GM23248 (cell line): ENCODE results near the gene VPS35L. TPM values are rescaled to one million over a fixed set of nuclear protein-coding genes. Genes with fewer than 3 reads are reported as not detected.

Experiments used
- DNase-seq: peaks from one replicate; pipeline ENCODE4 v3.0.0-alpha.2; 2015
- H2AFZ ChIP-seq: fragments of 200-600 bp; sonication (generic); 2 replicates; pipeline ENCODE4 v1.6.1; 2016; ENCODE audit warnings: antibody characterized with exemption
- H3F3A ChIP-seq: fragments of 200-600 bp; sonication (generic); 2 replicates; pipeline ENCODE4 v1.6.1; 2016; ENCODE audit warnings: mild to moderate bottlenecking, antibody characterized with exemption, mixed run types; ENCODE audit not compliant: insufficient read depth
- H3K27ac ChIP-seq: fragments of 200-600 bp; sonication (generic); 2 replicates; pipeline ENCODE4 v1.5.1; 2016; ENCODE audit warnings: mild to moderate bottlenecking
- H3K27me3 ChIP-seq: fragments of 200-600 bp; sonication (generic); replicated peaks from 2 replicates; pipeline ENCODE4 v1.6.1; 2016; ENCODE audit warnings: mild to moderate bottlenecking; ENCODE audit not compliant: insufficient read depth
- H3K36me3 ChIP-seq: fragments of 200-600 bp; sonication (generic); 2 replicates; pipeline ENCODE4 v1.6.1; 2016; ENCODE audit warnings: low read depth, mild to moderate bottlenecking
- H3K4me1 ChIP-seq: fragments of 200-600 bp; sonication (generic); 2 replicates; pipeline ENCODE4 v1.6.1; 2016; ENCODE audit warnings: mild to moderate bottlenecking; ENCODE audit not compliant: insufficient read depth
- H3K4me2 ChIP-seq: fragments of 200-600 bp; sonication (generic); one replicate; pipeline ENCODE4 v1.6.1; 2016; ENCODE audit warnings: mild to moderate bottlenecking; ENCODE audit not compliant: unreplicated experiment
- H3K4me3 ChIP-seq: fragments of 200-600 bp; sonication (generic); 2 replicates; pipeline ENCODE4 v1.5.1; 2016; ENCODE audit warnings: mild to moderate bottlenecking
- H3K79me2 ChIP-seq: fragments of 200-600 bp; sonication (generic); 2 replicates; pipeline ENCODE4 v1.6.1; 2016; ENCODE audit warnings: mild to moderate bottlenecking; ENCODE audit not compliant: insufficient read depth
- H3K9ac ChIP-seq: fragments of 200-600 bp; sonication (generic); 2 replicates; pipeline ENCODE4 v1.6.1; 2016; ENCODE audit warnings: mild to moderate bottlenecking
- H3K9me2 ChIP-seq: fragments of 200-600 bp; sonication (generic); 2 replicates; pipeline ENCODE4 v1.6.1; 2016; ENCODE audit warnings: mixed run types, mild to moderate bottlenecking, moderate library complexity; ENCODE audit not compliant: insufficient read depth
- H3K9me3 ChIP-seq: fragments of 200-600 bp; sonication (generic); one replicate; pipeline ENCODE4 v1.6.1; 2017; ENCODE audit warnings: low read depth
- H4K20me1 ChIP-seq: fragments of 200-600 bp; sonication (generic); 2 replicates; pipeline ENCODE4 v1.6.0; 2016; ENCODE audit not compliant: insufficient read depth
- EZH2 ChIP-seq: fragments of 200-600 bp; sonication (generic); IDR thresholded peaks from 2 replicates; pipeline ENCODE4 v1.6.1; 2018; ENCODE audit warnings: antibody characterized with exemption, mild to moderate bottlenecking; ENCODE audit not compliant: insufficient read depth, poor library complexity, severe bottlenecking
- EZH2phosphoT487 ChIP-seq: fragments of 200-600 bp; sonication (generic); IDR thresholded peaks from 2 replicates; pipeline ENCODE4 v1.6.1; 2018; ENCODE audit warnings: antibody characterized with exemption, moderate library complexity, mild to moderate bottlenecking, low read depth; ENCODE audit not compliant: insufficient read depth
- WGBS, 2 experiments: methylation state at CpG; one replicate each; pipeline ENCODE4 v1.1.6; 2015 to 2017; ENCODE audit warnings: low lambda C conversion rate in 2 of 2, low coverage in 1 of 2; ENCODE audit errors: missing lambda C conversion rate in 2 of 2; 5-methylcytosine and 5-hydroxymethylcytosine counted together
- in situ Hi-C: fragments of 300-500 bp; cut with MboI; formaldehyde crosslinking; loops from 2 replicates; pipeline ENCODE4 v1.15.0; 2020
- polyA plus RNA-seq: library from polyadenylated mRNA; unstranded; fragments of >200 nt; fragmentation: Nextera tagmentation; extraction: Ambion mirVana; gene quantifications from 2 replicates; pipeline ENCODE4 v1.2.1, GENCODE V29; 2016
- total RNA-seq: library from RNA; depleted of rRNA; stranded (reverse); fragments of >200 nt; shearing (Covaris generic); gene quantifications from 2 replicates; pipeline ENCODE4 v1.2.3, GENCODE V29; 2014

Gene VPS35L
- total and polyA plus RNA-seq, 2 experiments from 2014 or later, result 19.9 to 58.2 TPM

DNA sequence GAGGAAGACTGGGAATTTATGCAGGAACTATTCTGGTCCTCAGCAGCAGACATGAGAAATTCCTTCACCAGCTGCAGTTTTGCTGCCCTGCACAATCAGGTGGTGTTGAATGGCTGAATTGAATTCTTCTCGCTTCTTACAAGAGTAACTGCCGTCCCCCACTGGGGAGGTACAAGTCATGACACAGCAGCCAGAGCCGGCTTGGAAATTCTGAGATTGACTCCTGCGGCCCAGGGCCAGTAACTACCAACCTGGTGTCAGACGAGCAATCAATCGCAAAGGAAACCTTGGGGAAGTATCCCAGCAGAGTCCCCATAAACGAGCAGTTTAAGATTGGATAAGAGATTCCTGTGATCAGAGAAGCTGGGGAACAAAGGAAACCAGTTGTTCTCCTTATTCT is 131.8 kb downstream of the VPS35L start:
- H3K9ac ChIP-seq, result no peak overlapping the region
- H3F3A ChIP-seq, result no peaks in the 10 kb centered on the region
- H3K4me1 ChIP-seq, result no peaks in the 10 kb centered on the region
- WGBS, 2 experiments, result 89 to 91% methylated on average over 7 of the region's 7 CpGs
- no peak for DNase-seq
- in situ Hi-C loops, result no loop called here
- no peak overlapping the region for H3K27ac ChIP-seq
- H3K9me2 ChIP-seq, result no peaks in the 10 kb centered on the region
- no peaks in the 10 kb centered on the region for H3K9me3 ChIP-seq
- no peaks in the 10 kb centered on the region for H3K27me3 ChIP-seq
- TF ChIP-seq EZH2phosphoT487, result no peak
- no peak for TF ChIP-seq EZH2
- peaks cover 10% of the 10 kb centered on the region; the same call in 1 of the 2 replicates for H3K36me3 ChIP-seq
- H2AFZ ChIP-seq, result no peak overlapping the region
- no peaks in the 10 kb centered on the region for H3K79me2 ChIP-seq
- no peak overlapping the region for H3K4me3 ChIP-seq
- H3K4me2 ChIP-seq, result no peak overlapping the region
- no peaks in the 10 kb centered on the region for H4K20me1 ChIP-seq

GRCh38 chr16:19688396-19689024 is 133.0 kb downstream of the VPS35L start:
- Histone ChIP-seq H3K27me3 (no peaks in the 10 kb centered on the region), H3K4me1 (no peaks in the 10 kb centered on the region), H3K79me2 (no peaks in the 10 kb centered on the region), H4K20me1 (no peaks in the 10 kb centered on the region), H3K4me3 (no peak overlapping the region), H3K4me2 (no peak overlapping the region), H3K27ac (no peak overlapping the region), H3F3A (no peaks in the 10 kb centered on the region), H3K36me3 (peaks cover 8% of the 10 kb centered on the region; the same call in 1 of the 2 replicates), H3K9me3 (no peaks in the 10 kb centered on the region), H3K9ac (no peak overlapping the region), H3K9me2 (no peaks in the 10 kb centered on the region), H2AFZ (no peak overlapping the region)
- WGBS, 2 experiments, result 89% methylated on average over 14 to 18 of the region's 18 CpGs
- in situ Hi-C loops, result no loop called here
- TF ChIP-seq EZH2, result no peak
- TF ChIP-seq EZH2phosphoT487, result no peak
- no peak for DNase-seq

DNA sequence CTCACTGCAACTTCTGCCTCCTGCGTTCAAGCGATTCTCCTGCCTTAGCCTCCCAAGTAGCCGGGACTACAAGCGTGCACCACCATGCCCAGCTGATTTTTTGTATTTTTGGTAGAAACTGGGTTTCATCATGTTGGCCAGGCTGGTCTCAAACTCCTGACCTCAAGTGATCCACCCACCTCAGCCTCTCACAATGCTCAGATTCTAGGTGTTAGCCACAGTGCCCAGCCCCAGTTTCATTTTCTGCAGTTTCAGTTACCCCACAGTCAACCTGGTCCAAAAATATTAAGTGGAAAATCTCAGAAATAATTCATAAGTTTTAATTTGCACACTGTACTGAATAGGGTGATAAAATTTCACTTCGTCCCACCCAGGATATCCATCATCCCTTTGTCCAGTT is 133.8 kb downstream of the VPS35L start:
- DNase-seq, result no peak
- no peaks in the 10 kb centered on the region for H3F3A ChIP-seq
- no peak overlapping the region for H2AFZ ChIP-seq
- TF ChIP-seq EZH2 (no peak), EZH2phosphoT487 (no peak)
- no peaks in the 10 kb centered on the region for H3K9me2 ChIP-seq
- H3K36me3 ChIP-seq, result peaks cover 8% of the 10 kb centered on the region; the same call in 1 of the 2 replicates
- no peak overlapping the region for H3K4me2 ChIP-seq
- no peaks in the 10 kb centered on the region for H3K27me3 ChIP-seq
- H3K4me1 ChIP-seq, result no peaks in the 10 kb centered on the region
- no peaks in the 10 kb centered on the region for H3K79me2 ChIP-seq
- no peaks in the 10 kb centered on the region for H3K9me3 ChIP-seq
- H3K9ac ChIP-seq, result no peak overlapping the region
- in situ Hi-C loops, result no loop called here
- 89 to 93% methylated on average over 5 of the region's 5 CpGs for WGBS, 2 experiments
- H3K27ac ChIP-seq, result no peak overlapping the region
- no peak overlapping the region for H3K4me3 ChIP-seq
- H4K20me1 ChIP-seq, result no peaks in the 10 kb centered on the region

- Histone ChIP-seq H3K4me2 (no peak overlapping the region), H3K27ac (no peak overlapping the region), H3K9me2 (no peaks in the 10 kb centered on the region), H3K4me1 (no peaks in the 10 kb centered on the region), H3K9me3 (no peaks in the 10 kb centered on the region), H3K4me3 (no peak overlapping the region), H2AFZ (no peak overlapping the region), H4K20me1 (no peaks in the 10 kb centered on the region), H3K27me3 (no peaks in the 10 kb centered on the region), H3K36me3 (peaks cover 6% of the 10 kb centered on the region; the same call in 1 of the 2 replicates), H3K79me2 (no peaks in the 10 kb centered on the region), H3F3A (0 out of 2 replicates have a peak, but pooled peaks cover 1% of the 10 kb centered on the region), H3K9ac (no peak overlapping the region)
- DNase-seq, result no peak
- WGBS, 2 experiments, result 62 to 68% methylated on average over 4 of the region's 4 CpGs
- in situ Hi-C loops, result no loop called here
- no peak for TF ChIP-seq EZH2phosphoT487
- TF ChIP-seq EZH2, result no peak
Measured at GRCh38 chr16:19690196-19690595, 134.7 kb downstream of the VPS35L start.
